GM10266 (cell line): ENCODE results near the gene GLDN.
A peak's percentile ranks its signal among the peaks of the same experiment; 100 is the strongest.

ENCODE experiments used
- DNase-seq: peaks from one replicate; pipeline ENCODE4 v3.0.0; 2012; ENCODE audit errors: extremely low spot score
- CTCF ChIP-seq: IDR thresholded peaks from 2 replicates; pipeline ENCODE4 v1.5.1; 2012; ENCODE audit warnings: mild to moderate bottlenecking, low read depth; ENCODE audit not compliant: control insufficient read depth, insufficient read depth; ENCODE audit errors: missing control alignments

Gene GLDN

GRCh38 chr15:51341366-51342226 lies at the start of gene GLDN:
TSS of gene GLDN (plus strand) at chr15:51341655. CDS start at chr15:51341685, 30 bp downstream.
- no peak for DNase-seq
- no peak for TF ChIP-seq CTCF

- DNase-seq, result no peak
- TF ChIP-seq CTCF, result no peak
Observed at GRCh38 chr15:51298620-51299019, 42.8 kb upstream of the GLDN start.

- DNase-seq, result no peak
Observed at GRCh38 chr15:51299187-51300015, 42.1 kb upstream of the GLDN start.

GRCh38 chr15:51302480-51302879 lies 39.0 kb upstream of the GLDN start:
- DNase-seq, result peak; percentile 53

More at GRCh38 chr15:51299187-51300015, 42.1 kb upstream of the GLDN start:
- no peak for TF ChIP-seq CTCF

GRCh38 chr15:51303462-51303980 lies 37.9 kb upstream of the GLDN start:
- no peak for TF ChIP-seq CTCF
- no peak for DNase-seq

More at GRCh38 chr15:51302480-51302879, 39.0 kb upstream of the GLDN start:
- TF ChIP-seq CTCF, result peak; percentile 28

GRCh38 chr15:51307325-51307724 lies 34.1 kb upstream of the GLDN start:
- DNase-seq, result no peak
- TF ChIP-seq CTCF, result no peak
